ENCODE results near the gene CD226. TPM values are rescaled to one million over a fixed set of nuclear protein-coding genes. Genes with fewer than 3 reads are reported as not detected.

The CD226 gene
- total RNA-seq, 1 experiment from 2014 or later, result 1.2 TPM

GRCh38 chr18:69878213-69878933 lies 69.3 kb downstream of the CD226 start:
- Histone ChIP-seq H4K20me1 (ENCODE audit: insufficient read depth) (no peaks in the 10 kb centered on the region), H2AFZ (ENCODE audit: low read depth, low read length, poor library complexity, severe bottlenecking) (no peak overlapping the region), H3K4me1 (ENCODE audit: control insufficient read depth in 1 of 2, insufficient read depth in 2 of 2, low read length in 2 of 2) (no peaks in the 10 kb centered on the region), H3K36me3 (ENCODE audit: control insufficient read depth in 1 of 2, insufficient read depth in 2 of 2, low read length in 2 of 2) (no peaks in the 10 kb centered on the region), H3K9me2 (ENCODE audit: insufficient read depth) (no peaks in the 10 kb centered on the region), H3K27me3 (ENCODE audit: insufficient read depth, low read length) (no peaks in the 10 kb centered on the region), H3K9ac (ENCODE audit: low read length) (no peak overlapping the region), H3K79me2 (ENCODE audit: insufficient read depth, low read length) (no peaks in the 10 kb centered on the region), H3K4me3 (replicated peaks in 1 of 2; ENCODE audit: low read depth in 1 of 2, low read length in 2 of 2) (no peak overlapping the region), H3K4me2 (ENCODE audit: low read length) (no peak overlapping the region), H3K27ac (ENCODE audit: low read depth, low read length) (no peak overlapping the region), H3K9me3 (ENCODE audit: control insufficient read depth in 1 of 2, insufficient read depth in 1 of 2, low read depth in 1 of 2, low read length in 2 of 2) (no peaks in the 10 kb centered on the region)
- BruUV-seq (replicated peaks), result no TSS peak
- TF ChIP-seq CEBPB (IDR thresholded peaks at IDR 0.05; ENCODE audit: low read depth) (no peak), MAX (IDR thresholded peaks at IDR 0.05) (no peak), JUND (IDR thresholded peaks at IDR 0.05) (no peak), EZH2 (IDR thresholded peaks at IDR 0.05) (no peak), ZFX (IDR thresholded peaks at IDR 0.05) (no peak), ATF3 (IDR thresholded peaks at IDR 0.05) (no peak), FOSL1 (IDR thresholded peaks at IDR 0.05; ENCODE audit: low read depth) (no peak), ZNF274 (IDR thresholded peaks at IDR 0.05; ENCODE audit: low read depth, low read length) (no peak), POLR2AphosphoS5 (IDR thresholded peaks at IDR 0.05; ENCODE audit: low read depth, low read length) (no peak), SP1 (IDR thresholded peaks at IDR 0.05; ENCODE audit: low read depth) (no peak), POLR2A (IDR thresholded peaks at IDR 0.05; ENCODE audit: borderline replicate concordance, extremely low read depth, insufficient read depth, insufficient read length) (no peak), SIN3A (IDR thresholded peaks at IDR 0.05; ENCODE audit: low read depth) (no peak), EZH2phosphoT487 (IDR thresholded peaks at IDR 0.05; ENCODE audit: borderline replicate concordance) (no peak), REST (IDR thresholded peaks at IDR 0.05; ENCODE audit: low read depth) (no peak), EGR1 (IDR thresholded peaks at IDR 0.05; ENCODE audit: low read depth) (no peak), YY1 (IDR thresholded peaks at IDR 0.05; ENCODE audit: extremely low read depth, insufficient replicate concordance, low read depth, low read length) (no peak), CBX3 (IDR thresholded peaks at IDR 0.05; ENCODE audit: low read depth) (no peak)
- TF ChIP-seq, protein P1, sequence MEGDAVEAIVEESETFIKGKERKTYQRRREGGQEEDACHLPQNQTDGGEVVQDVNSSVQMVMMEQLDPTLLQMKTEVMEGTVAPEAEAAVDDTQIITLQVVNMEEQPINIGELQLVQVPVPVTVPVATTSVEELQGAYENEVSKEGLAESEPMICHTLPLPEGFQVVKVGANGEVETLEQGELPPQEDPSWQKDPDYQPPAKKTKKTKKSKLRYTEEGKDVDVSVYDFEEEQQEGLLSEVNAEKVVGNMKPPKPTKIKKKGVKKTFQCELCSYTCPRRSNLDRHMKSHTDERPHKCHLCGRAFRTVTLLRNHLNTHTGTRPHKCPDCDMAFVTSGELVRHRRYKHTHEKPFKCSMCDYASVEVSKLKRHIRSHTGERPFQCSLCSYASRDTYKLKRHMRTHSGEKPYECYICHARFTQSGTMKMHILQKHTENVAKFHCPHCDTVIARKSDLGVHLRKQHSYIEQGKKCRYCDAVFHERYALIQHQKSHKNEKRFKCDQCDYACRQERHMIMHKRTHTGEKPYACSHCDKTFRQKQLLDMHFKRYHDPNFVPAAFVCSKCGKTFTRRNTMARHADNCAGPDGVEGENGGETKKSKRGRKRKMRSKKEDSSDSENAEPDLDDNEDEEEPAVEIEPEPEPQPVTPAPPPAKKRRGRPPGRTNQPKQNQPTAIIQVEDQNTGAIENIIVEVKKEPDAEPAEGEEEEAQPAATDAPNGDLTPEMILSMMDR (IDR thresholded peaks at IDR 0.05 in 2 of 3, conservative IDR thresholded peaks at IDR 0.05 in 1 of 3; ENCODE audit: borderline replicate concordance in 1 of 3, insufficient read depth in 1 of 3, low read depth in 2 of 3, low read length in 2 of 3), result no peak
- intact Hi-C loops (cut with micrococcal nuclease), result no loop called here
- ChIA-PET POLR2A (no interaction called here), CTCF (no interaction called here), RAD21 (ENCODE audit: low non-redundant PET in 1 of 2, low total read pairs in 2 of 2, uncharacterized antibody in 2 of 2, unreplicated experiment in 2 of 2) (no interaction called here)
- DNase-seq (ENCODE audit: low read depth, low spot score) (no peak), ATAC-seq (no peak)

Data from HCT116 (cell line).